K562 (cell line): ENCODE measurements around the gene NQO2. TPM values are rescaled to one million over a fixed set of nuclear protein-coding genes. Genes with fewer than 3 reads are reported as not detected.

ENCODE experiments used
- CREM ChIP-seq: IDR thresholded peaks from 2 replicates; pipeline ENCODE4 v1.6.1; 2014; ENCODE audit warnings: antibody characterized with exemption, low read depth
- NR2F6 ChIP-seq: fragments of 450-650 bp; formaldehyde crosslinking; IDR thresholded peaks from 2 replicates; pipeline ENCODE4 v1.4.0; 2020; ENCODE audit warnings: mild to moderate bottlenecking
- PURB ChIP-seq: sonication (generic); formaldehyde crosslinking; IDR thresholded peaks from 2 replicates; pipeline ENCODE4 v1.9.0; 2021; ENCODE audit warnings: low read depth, mild to moderate bottlenecking, missing genetic modification reagents
- YBX1 ChIP-seq: fragments of 450-650 bp; IDR thresholded peaks from 2 replicates; pipeline ENCODE4 v1.7.1; 2016; ENCODE audit warnings: mild to moderate bottlenecking
- ZBTB33 ChIP-seq: sonication (generic); formaldehyde crosslinking; IDR thresholded peaks from 2 replicates; pipeline ENCODE4 v1.8.1; 2023; ENCODE audit warnings: mild to moderate bottlenecking, missing genetic modification reagents
- ZNF316 ChIP-seq: fragments of 450-650 bp; IDR thresholded peaks from 2 replicates; pipeline ENCODE4 v1.6.1; 2016
- ZNF589 ChIP-seq: fragments of 200-800 bp; sonication (Bioruptor generic); IDR thresholded peaks from 2 replicates; pipeline ENCODE4 v1.6.1; 2016; ENCODE audit warnings: low read depth, missing genetic modification characterization, missing compliant biosample characterization
- polyA plus RNA-seq, 8 experiments: library from polyadenylated mRNA; depleted of rRNA in 4 of 8; stranded (reverse) in 5 of 8; unstranded in 3 of 8; fragments of >200 nt; fragmentation: Nextera tagmentation in 2 of 8; fragmentation: Illumina TruSeq in 1 of 8; extraction: Ambion mirVana in 2 of 8; extraction: Trizol in 1 of 8; gene quantifications; 2 replicates each; pipeline versions ENCODE4 v1.2.1 to v1.2.3, GENCODE V29; 2011 to 2014; ENCODE audit warnings: inconsistent platforms in 1 of 8, missing spikeins in 1 of 8
- total RNA-seq, 7 experiments: library from RNA; depleted of rRNA in 6 of 7; stranded (reverse); fragments of >200 nt in 6 of 7; fragmentation: Illumina TruSeq in 2 of 7; extraction: Trizol in 2 of 7; gene quantifications; 2 replicates each; pipeline versions ENCODE4 v1.2.1 to v1.2.3, GENCODE V29; 2011 to 2021; ENCODE audit warnings: low replicate concordance in 1 of 7
- TF ChIP-seq, protein P1 (sequence below): fragments of 450-650 bp; IDR thresholded peaks from 2 replicates; pipeline ENCODE4 v1.7.1; 2018; ENCODE audit warnings: mild to moderate bottlenecking, low read depth; ENCODE audit not compliant: partially characterized antibody
- TF ChIP-seq, protein P2 (sequence below): fragments of 450-650 bp; IDR thresholded peaks from 2 replicates; pipeline ENCODE4 v1.6.1; 2016; ENCODE audit warnings: low read depth
- TF ChIP-seq, protein P3 (sequence below): fragments of 450-650 bp; formaldehyde crosslinking; IDR thresholded peaks from 2 replicates; pipeline ENCODE4 v1.4.0; 2022; ENCODE audit warnings: missing genetic modification characterization

Gene NQO2
- total and polyA plus RNA-seq, 9 of the 15 experiments (the other 6 are each of a cell fraction or from before 2014, with no cell fraction given), result 54.6 to 214 (median 116) TPM

GRCh38 chr6:2999618-3000557, at the start of gene NQO2 (continued):
- TF ChIP-seq, protein P1, sequence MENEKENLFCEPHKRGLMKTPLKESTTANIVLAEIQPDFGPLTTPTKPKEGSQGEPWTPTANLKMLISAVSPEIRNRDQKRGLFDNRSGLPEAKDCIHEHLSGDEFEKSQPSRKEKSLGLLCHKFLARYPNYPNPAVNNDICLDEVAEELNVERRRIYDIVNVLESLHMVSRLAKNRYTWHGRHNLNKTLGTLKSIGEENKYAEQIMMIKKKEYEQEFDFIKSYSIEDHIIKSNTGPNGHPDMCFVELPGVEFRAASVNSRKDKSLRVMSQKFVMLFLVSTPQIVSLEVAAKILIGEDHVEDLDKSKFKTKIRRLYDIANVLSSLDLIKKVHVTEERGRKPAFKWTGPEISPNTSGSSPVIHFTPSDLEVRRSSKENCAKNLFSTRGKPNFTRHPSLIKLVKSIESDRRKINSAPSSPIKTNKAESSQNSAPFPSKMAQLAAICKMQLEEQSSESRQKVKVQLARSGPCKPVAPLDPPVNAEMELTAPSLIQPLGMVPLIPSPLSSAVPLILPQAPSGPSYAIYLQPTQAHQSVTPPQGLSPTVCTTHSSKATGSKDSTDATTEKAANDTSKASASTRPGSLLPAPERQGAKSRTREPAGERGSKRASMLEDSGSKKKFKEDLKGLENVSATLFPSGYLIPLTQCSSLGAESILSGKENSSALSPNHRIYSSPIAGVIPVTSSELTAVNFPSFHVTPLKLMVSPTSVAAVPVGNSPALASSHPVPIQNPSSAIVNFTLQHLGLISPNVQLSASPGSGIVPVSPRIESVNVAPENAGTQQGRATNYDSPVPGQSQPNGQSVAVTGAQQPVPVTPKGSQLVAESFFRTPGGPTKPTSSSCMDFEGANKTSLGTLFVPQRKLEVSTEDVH, result no peak
- TF ChIP-seq CREM (peak; percentile 32; the same call in 1 of the 2 replicates), YBX1 (no peak), ZNF589 (CRISPR knock-in tag) (0 out of 2 replicates have a peak, but pooled peaks have one; percentile 15), ZBTB33 (CRISPR knock-in tag) (no peak; the same call in 1 of the 2 replicates), ZNF316 (0 out of 2 replicates have a peak, but pooled peaks have one; percentile 4), PURB (CRISPR knock-in tag) (no peak), NR2F6 (CRISPR knock-in tag) (no peak)
- TF ChIP-seq, protein P2, sequence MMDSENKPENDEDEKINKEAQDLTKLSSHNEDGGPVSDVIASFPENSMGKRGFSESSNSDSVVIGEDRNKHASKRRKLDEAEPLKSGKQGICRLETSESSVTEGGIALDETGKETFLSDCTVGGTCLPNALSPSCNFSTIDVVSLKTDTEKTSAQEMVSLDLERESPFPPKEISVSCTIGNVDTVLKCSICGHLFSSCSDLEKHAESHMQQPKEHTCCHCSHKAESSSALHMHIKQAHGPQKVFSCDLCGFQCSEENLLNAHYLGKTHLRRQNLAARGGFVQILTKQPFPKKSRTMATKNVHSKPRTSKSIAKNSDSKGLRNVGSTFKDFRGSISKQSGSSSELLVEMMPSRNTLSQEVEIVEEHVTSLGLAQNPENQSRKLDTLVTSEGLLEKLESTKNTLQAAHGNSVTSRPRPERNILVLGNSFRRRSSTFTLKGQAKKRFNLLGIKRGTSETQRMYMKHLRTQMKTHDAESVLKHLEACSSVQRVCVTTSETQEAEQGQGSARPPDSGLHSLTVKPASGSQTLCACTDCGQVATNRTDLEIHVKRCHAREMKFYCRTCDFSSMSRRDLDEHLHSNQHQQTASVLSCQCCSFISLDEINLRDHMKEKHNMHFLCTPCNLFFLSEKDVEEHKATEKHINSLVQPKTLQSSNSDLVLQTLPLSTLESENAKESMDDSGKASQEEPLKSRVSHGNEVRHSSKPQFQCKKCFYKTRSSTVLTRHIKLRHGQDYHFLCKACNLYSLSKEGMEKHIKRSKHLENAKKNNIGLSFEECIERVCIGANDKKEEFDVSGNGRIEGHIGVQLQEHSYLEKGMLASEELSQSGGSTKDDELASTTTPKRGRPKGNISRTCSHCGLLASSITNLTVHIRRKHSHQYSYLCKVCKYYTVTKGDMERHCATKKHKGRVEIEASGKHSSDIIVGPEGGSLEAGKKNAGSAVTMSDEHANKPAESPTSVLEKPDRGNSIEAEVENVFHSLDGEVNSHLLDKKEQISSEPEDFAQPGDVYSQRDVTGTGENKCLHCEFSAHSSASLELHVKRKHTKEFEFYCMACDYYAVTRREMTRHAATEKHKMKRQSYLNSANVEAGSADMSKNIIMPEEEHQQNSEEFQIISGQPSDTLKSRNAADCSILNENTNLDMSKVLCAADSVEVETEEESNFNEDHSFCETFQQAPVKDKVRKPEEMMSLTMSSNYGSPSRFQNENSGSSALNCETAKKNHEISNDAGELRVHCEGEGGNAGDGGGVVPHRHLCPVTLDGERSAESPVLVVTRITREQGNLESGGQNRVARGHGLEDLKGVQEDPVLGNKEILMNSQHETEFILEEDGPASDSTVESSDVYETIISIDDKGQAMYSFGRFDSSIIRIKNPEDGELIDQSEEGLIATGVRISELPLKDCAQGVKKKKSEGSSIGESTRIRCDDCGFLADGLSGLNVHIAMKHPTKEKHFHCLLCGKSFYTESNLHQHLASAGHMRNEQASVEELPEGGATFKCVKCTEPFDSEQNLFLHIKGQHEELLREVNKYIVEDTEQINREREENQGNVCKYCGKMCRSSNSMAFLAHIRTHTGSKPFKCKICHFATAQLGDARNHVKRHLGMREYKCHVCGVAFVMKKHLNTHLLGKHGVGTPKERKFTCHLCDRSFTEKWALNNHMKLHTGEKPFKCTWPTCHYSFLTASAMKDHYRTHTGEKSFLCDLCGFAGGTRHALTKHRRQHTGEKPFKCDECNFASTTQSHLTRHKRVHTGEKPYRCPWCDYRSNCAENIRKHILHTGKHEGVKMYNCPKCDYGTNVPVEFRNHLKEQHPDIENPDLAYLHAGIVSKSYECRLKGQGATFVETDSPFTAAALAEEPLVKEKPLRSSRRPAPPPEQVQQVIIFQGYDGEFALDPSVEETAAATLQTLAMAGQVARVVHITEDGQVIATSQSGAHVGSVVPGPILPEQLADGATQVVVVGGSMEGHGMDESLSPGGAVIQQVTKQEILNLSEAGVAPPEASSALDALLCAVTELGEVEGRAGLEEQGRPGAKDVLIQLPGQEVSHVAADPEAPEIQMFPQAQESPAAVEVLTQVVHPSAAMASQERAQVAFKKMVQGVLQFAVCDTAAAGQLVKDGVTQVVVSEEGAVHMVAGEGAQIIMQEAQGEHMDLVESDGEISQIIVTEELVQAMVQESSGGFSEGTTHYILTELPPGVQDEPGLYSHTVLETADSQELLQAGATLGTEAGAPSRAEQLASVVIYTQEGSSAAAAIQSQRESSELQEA, result no peak
- TF ChIP-seq, protein P3, sequence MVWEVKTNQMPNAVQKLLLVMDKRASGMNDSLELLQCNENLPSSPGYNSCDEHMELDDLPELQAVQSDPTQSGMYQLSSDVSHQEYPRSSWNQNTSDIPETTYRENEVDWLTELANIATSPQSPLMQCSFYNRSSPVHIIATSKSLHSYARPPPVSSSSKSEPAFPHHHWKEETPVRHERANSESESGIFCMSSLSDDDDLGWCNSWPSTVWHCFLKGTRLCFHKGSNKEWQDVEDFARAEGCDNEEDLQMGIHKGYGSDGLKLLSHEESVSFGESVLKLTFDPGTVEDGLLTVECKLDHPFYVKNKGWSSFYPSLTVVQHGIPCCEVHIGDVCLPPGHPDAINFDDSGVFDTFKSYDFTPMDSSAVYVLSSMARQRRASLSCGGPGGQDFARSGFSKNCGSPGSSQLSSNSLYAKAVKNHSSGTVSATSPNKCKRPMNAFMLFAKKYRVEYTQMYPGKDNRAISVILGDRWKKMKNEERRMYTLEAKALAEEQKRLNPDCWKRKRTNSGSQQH (CRISPR knock-in tag), result peak; percentile 30; the same call in 1 of the 2 replicates
